ENCODE data around the gene DOCK1.

DOCK1 gene

DNA sequence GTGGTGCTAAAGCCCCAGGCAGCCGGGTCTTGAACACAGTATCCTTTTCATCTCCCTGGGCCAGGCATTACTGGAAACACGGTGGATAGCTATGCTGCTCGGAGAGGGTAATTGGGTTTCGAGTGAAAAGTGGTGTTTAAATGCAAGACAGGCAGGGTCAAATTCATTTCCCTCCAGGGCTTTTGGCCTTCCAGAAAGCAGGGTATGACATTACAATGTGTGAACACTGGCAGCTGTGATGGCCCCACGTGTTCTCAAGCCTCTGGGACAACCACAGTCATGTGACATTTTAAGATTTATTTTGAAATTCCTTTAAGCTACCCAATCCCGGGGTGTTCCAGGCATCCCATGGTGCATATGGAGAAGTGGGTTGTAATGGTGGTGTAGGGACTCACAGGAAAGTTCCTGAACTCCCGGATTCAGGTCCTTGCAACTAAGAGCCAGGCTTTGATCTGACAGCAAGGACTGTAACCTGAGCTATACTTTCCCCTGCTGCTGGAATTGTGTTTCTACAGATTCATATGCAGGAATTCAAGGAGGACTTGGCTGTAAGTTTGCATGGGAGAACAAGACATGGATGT lies 244.4 kb downstream of the DOCK1 start:
- DNase-seq, result no peak

DNA sequence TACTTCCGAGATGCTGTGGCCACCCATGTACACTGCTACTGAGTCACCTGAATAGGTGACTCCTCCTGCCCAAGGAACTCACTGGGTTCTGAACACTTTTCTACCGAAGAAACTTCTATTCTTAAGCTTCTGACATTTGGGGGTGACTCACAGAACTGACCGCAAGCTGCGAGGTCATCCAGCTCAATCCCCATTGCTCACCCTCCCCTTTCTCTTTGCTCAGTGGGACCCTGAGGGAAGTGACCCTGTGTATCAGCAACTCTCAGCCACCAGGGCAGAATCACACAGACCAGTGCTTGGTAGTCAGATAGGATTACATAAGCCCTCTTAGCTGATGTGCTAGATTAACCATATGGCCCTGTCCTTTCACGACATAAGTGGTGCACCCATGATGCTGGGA lies 244.9 kb downstream of the DOCK1 start:
- no peak for DNase-seq

GRCh38 chr10:127151541-127151940 lies 246.3 kb downstream of the DOCK1 start:
- no peak for DNase-seq

- no peak for DNase-seq
These were observed 246.9 kb downstream of the DOCK1 start for GRCh38 chr10:127151981-127152699.

GRCh38 chr10:127153181-127153580 lies 248.0 kb downstream of the DOCK1 start:
- no peak for DNase-seq

- DNase-seq, result no peak
These were observed 249.8 kb downstream of the DOCK1 start for GRCh38 chr10:127154831-127155620.

DNA sequence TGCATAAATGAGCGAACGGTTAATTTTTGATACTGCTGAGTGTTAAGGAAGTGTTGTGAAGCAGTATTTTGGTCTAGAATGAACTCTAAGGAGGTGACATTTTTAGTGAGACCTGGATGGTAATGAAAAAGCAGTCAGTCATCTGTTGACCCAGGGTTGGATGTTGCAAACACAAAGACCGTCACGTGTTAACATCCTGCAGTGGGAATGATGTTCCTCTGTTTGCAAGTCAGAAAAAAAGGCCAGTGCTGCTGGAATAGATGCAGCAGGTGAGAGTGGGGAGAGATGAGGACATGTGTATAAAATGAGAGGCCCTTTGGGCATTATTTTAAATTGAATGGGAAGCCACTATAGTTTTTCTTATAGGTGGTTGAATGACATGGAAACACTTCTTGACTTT lies 251.9 kb downstream of the DOCK1 start:
- no peak for DNase-seq

DNA sequence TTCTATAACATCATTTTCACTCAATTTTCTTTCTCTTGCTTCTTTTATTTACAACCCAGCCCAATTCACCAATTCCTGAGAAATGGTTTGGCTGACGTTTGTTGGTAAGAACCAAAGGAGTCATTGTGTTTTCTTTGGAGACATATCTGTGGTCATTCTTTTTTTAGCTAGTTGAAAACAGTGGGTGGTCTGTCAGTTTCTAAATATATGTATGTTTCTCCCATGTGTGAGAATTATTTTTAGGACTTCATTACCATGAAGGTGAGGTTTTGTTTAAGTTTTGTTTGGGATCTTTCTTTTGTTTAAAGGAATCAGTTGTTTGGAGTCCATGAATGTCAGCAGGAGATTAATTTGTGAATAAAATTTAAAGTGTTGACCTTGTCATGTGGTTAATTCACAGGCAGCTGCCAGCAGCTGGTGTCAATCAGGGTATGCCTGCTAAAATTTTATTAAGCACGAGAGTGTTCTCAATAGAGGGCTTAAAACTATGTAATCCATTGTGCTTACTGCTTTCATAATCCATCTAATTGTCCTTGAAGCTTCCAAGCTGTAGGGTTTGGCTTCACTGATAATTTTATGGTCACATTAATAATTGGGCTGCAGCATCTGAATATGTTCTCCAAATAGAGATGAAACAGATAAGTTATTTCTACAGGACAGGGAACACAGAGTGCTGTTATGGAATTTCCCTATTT lies 252.4 kb downstream of the DOCK1 start:
- no peak for DNase-seq

GRCh38 chr10:127158662-127159061 lies 253.4 kb downstream of the DOCK1 start:
- no peak for DNase-seq

DNA sequence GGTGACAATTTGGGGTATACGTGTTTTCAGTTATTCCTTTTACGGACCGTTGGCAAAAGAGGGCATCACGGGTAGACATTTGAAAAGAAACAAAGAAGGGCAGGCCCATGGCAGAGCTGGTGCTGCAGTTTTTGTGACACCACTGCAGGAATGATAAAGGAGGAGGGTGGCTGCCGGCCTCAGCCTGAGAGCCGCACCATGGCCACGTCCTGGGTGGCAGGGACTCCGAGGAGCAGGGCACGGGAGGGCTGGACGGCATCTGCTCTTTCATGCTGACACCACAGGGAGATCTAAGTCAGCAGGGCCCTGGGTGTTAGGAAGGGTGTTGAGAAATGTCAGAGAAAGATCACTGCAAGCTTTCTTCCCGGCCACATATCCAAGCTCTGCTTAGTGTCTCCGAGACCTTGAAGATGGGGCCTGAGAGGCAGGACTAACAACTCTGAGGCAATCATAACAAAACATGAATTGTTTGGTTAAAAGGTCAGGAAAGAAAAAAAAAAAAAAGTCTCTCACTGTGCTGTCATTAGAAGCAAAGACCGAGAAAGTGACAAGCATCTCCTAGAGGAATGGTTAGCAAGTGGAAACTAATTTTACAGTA lies 254.5 kb downstream of the DOCK1 start:
- no peak for DNase-seq

DNA sequence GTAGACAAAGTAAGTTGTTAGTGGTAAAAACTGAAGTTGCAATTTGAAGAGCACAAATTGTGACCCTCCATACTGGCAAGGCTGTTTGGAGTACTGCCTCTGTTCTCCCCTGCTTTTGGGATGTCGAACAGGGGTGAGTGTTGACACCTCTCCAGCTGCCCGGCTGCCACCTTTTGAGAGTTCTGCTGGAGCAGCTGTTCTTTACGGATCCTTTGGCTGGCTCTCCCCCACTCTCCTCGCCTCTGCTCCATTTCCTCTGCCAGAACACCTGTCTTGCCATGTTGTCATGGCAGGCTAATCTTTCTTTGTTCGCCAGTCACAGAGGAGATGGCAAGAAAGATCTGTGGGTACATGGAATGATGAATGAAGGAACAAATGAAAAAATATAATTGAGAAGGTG lies 256.3 kb downstream of the DOCK1 start:
- DNase-seq, result no peak

DNA sequence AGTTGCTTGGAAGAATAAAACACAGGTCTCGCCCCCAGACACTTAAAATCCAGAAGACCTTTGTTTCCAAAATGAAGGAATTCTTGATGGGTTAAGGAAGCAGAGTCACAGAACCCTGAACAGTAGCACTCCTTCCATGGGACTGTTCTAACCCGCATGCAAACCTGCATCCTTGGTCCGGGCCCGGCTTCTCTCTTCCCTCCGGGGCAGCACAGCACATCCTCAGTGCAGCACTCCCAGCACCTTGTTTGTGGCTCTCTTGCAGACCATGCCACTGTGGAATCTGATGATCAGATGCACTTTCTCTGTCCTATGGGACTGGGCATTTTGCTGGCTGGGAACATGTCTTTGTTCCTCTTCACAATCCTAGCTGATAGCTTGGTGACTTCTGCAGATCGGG lies 257.6 kb downstream of the DOCK1 start:
- DNase-seq, result no peak

GRCh38 chr10:127168261-127168660 lies 263.0 kb downstream of the DOCK1 start:
- DNase-seq, result no peak

DNA sequence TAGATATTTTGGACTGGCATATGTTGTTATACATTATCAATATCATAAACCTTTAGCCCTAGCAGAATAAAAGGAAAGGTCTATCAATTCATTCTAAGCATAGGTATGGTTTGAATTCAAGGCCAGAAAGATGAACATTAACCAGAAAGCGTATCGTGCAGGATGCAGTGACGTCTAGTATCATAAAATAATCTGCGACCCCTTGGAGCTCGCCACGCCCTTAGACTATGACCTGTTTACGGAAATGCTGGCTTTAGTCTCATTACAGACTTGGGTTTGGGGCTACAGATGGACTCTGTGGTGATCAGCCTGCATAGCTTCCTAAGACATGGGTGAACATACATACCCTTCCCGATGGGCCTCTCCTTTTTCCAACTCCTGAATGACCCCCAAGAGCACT lies 269.6 kb downstream of the DOCK1 start:
- DNase-seq, result no peak

DNA sequence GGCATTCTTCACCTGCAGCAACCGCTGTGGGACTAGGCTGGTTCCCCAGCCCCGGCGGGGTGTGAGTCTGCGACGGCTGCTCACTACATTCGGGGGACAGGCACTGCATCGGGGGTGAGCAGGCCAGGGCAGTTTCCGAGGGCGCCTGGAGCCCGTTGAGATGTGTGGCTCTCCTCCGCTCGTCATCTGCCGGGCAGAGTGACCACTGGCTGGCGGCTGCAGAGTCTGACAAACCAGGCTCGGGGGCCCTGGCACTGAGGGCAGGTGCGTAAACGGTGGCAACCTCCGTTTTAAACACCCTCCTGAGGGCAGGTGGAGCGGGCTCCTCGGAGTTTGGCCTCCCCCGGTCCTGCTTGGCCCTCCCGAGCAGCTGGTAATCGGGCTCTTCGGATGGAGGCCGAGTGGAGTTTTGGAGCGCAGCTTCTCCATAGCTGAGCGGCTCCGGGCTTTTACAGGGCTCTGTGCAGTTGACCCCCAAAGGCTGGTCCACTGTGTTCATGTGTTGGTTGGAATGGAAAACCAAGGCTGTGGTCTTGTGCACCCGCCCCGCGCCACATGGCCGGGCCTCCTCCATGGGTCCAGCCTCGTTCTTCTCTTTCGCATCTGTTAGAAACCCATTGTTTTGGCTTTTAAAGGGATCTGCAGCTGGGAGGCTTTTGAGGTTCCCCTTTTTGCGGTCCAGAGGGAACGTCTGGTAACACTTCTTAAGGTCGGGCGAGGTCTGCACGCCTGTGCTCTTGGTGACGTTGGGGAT lies 270.3 kb downstream of the DOCK1 start:
- no peak for DNase-seq

DNA sequence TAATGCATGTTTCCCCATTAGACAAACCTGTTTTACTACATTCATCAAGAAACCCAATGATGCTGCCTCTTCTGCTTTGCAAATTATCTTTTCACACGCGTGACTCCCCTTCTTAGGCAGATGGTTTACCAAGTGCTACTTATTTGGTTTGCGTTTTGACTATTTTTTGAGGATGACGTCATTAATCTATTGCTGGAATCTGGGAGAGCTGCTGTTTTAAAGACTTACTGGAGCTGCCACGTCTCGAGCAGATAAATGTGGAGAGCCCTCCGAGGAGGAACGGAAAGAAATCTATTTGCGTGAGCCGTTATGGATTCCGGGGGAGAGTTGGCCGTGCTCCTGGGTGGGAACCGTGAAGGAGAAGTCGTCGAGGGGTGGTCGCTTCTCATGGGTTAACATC lies 271.4 kb downstream of the DOCK1 start:
- DNase-seq, result no peak

DNA sequence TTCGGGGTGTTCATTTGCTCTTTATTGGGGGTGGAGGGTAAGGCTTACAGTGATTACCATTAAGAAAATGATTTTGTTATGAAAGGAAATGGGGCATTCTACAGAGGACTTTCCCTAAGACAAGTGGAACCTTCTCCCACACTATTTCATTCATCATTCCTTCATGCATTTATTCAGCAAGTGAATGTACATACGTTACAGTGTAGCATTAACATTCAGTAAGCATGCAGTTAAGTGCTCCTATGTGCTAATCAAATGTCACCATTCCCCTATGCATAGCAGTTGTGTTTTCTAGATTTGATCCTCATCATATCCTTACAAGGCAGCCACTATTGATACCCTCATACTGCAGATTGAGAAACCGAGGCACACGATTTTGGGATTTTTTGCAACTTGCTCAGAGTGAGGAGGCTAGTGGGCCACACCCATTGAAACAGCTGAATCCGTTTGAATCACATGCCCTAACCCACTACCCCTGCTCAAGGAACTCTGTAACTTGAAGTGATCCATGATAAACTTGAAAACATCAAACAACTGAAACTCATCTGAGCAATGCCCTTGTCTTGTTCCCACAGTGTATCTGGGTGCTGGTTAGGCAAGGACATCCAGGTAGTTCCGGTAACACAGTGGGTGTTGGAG lies 274.5 kb downstream of the DOCK1 start:
- no peak for DNase-seq

DNA sequence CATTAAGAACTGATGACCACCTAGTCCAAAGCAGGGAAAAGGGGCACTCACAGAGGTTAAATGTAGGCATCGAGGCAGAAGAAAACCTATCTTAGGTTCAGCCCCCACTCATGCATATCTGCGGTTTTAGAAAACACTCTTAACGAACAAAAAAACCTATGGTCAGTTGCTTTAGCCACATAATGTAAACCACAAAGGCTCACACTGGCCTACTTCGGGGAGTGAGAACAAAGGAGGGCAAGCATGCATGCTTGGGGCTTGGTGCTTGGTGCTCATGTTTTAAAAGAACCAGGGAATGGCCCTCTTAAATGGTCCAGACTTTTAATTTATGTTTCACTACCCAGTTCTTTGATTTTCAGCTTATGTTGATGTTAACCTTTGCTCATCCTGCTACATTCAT lies 276.9 kb downstream of the DOCK1 start:
- no peak for DNase-seq

- no peak for DNase-seq
These were observed 279.4 kb downstream of the DOCK1 start for GRCh38 chr10:127184582-127184981.

- no peak for DNase-seq
These were observed 281.6 kb downstream of the DOCK1 start for GRCh38 chr10:127186813-127187212.

- no peak for DNase-seq
These were observed 284.0 kb downstream of the DOCK1 start for GRCh38 chr10:127189226-127189625.

DNA sequence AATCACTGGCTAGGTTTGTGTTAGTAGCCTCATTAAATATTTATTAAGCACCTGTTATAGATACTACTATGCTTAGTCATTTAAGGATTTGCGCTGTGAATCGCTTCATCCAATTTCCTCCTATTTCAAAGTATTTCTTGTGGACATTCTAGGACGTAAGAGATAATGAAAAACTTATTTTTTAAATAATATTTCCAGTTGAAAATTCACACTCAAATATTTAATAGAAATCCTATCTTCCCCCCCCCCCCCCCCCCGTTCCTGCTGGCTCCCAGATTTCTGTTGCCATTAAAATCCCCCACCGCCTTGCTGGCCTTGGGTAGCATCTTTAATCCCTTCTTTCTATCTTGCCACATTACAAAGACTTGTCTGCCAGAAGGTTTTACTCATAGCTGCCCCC lies 285.2 kb downstream of the DOCK1 start:
- no peak for DNase-seq

Measured in activated CD8-positive, alpha-beta memory T cell treated with anti-CD3 and anti-CD28 coated beads for 24 hours (primary cell).